EH (cell line): ENCODE results near the gene CNOT2.

ENCODE experiments used
- DNase-seq: peaks from one replicate; pipeline ENCODE4 v3.0.0-alpha.2; 2015; ENCODE audit warnings: low read depth

CNOT2 gene

DNA sequence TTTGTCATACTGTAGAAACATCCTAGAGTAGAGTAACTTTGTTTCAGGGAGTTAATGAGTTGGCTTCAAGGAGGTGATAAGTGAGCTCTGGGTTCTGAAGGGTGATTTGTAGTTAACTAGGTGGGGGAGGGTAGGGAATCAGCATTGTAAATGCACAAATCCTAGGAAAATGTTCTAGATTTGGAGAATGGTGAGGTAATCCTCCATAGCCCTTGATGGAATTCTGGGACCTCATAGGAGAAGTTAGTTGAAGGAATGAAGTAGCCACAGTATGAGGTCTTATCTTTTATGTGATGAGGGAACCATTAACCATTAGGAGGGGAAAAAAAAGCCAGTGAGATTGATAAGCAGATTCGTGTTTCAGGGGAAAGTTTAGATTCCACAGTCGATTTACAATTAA is 8.0 kb downstream of the CNOT2 start:
- no peak for DNase-seq

- no peak for DNase-seq
Measured at GRCh38 chr12:70251661-70252060, 8.4 kb downstream of the CNOT2 start.

GRCh38 chr12:70252832-70253231 is 9.6 kb downstream of the CNOT2 start:
- no peak for DNase-seq

- DNase-seq, result no peak
Measured at GRCh38 chr12:70254225-70254624, 11.0 kb downstream of the CNOT2 start.

DNA sequence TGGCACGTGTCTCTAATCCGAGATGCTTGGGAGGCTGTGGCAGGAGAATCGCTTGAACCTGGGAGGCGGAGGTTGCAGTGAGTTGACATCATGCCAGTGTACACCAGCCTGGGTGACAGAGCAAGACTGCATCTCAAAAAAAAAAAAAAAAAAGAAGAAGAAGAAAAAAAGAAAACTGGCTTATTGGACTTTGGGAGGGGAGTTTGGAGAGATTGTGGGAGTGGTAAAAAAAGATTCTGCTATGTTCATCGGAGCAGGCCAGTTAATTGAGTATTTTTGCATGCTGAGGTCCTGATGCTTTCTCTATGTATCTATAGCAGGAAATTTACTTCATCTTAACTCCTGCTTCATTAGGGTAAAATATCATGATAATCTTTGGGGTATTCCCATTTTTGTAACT is 11.6 kb downstream of the CNOT2 start:
- no peak for DNase-seq

- DNase-seq, result peak; percentile 81
Measured at GRCh38 chr12:70255311-70255710, 12.1 kb downstream of the CNOT2 start.

DNA sequence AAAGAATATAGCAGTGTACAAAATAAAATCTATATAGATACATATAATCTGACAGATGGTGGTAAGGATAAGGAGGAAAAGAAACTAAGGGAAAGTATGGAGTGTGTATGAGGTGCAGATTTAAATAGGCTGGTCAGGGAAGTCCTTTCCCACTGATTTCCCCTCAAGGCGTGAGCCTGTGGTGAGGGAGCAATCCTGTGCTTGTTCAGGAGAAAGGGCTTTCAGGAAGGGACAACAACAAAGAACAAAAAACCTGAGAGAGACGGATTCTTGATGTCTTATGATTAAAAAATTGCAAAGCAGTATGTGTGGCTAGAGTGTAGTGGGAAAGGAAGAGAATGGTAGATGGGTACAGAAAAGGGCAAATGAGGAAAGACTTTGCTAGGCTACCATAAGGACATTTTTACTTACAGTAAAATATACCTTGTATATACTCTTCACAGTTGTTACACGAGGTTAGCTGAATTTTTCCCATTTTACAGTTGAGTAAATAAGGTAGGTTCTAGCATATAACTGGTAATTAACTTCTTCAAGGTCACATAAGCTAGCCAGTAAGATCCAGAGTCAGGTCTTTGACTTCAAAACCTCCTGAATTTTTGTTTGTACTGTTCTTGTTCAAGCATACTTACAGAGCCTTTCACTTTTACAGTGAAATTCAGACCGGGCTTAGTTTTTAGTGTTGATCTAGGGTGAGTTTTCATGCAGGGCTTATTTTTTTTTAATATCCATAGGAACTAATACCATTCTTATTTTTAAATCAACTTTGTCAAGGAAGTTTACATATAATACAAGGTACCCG is 15.6 kb downstream of the CNOT2 start:
- peak; percentile 47 for DNase-seq

DNA sequence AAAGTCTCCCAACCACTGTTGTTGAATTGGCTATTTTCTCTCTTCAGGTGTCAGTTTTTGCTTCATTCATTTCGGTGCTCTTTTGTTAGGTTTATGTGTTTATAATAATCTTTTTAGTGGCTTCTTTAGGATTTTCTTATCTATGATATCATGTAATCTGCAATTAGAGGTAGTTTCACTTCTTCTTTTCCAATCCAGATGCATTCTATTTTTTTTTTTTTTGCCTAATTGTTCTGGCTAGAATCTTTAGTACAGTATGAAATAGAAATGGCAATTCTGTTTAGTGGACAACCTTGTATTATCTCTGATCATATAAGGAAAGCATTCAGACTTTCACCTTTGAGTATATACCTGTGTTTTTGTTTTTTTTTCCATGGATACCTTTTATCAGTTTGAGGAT is 17.4 kb downstream of the CNOT2 start:
- DNase-seq, result no peak

DNA sequence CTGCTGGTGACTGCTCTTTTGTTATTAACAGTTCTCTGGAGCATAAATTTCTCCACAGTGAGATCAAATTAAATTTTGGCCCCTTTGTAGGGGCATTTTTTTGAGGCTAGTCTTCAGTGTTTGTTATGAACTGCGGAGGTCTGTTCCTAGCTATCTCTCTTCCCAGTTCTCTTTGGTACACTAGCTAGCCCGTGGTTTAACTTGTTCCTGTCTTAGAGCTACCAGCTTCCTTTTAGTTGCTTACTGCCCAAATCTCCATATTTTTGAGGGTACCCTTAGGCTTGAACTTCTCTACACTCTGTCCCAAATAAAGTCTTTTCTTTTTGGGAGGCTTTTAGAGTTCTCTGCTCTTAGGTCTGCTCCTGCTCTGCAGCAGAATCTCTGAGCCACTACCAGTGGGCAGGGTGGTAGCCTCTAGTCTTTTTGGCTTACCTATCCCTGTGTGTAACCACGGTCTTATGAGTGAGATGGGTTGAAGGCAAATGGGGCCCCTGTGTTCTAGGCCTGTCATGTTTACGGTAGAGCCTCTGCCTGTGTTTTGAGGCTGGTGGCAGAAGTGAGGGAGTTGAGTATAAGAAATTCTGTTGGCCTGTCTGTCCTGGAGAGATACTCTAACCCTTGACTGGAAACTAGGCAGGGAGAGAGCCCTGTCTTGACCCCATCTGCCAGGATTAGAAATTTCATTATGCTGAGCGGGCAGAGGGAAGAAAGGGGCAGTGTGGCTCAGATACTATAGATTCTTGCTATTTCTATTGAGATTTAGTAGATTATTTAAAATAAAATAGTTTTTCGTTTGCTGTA is 21.0 kb downstream of the CNOT2 start:
- no peak for DNase-seq

- no peak for DNase-seq
Measured at GRCh38 chr12:70265132-70265531, 21.9 kb downstream of the CNOT2 start.

DNA sequence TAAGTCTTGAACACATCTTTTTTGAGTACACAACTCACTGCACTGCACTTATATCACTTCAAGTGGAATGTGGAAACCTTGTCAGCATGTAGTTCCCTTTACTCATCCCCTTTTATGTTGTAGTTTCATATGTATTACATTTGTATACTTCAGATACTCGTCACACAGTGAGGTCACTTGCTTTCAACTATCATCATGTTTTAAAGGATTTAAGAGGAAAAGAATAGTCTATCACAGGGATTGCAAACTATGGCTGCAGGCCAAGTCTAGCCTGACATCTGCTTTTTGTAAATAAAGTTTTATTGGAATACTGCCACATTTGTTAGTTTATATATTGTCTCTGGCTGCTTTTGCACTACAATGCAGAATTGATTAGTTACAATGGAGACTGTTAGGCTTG is 24.3 kb downstream of the CNOT2 start:
- DNase-seq, result peak; percentile 46

- DNase-seq, result no peak
Measured at GRCh38 chr12:70268972-70269371, 25.7 kb downstream of the CNOT2 start.

- no peak for DNase-seq
Measured at GRCh38 chr12:70270108-70270507, 26.9 kb downstream of the CNOT2 start.

- no peak for DNase-seq
Measured at GRCh38 chr12:70271025-70271424, 27.8 kb downstream of the CNOT2 start.

DNA sequence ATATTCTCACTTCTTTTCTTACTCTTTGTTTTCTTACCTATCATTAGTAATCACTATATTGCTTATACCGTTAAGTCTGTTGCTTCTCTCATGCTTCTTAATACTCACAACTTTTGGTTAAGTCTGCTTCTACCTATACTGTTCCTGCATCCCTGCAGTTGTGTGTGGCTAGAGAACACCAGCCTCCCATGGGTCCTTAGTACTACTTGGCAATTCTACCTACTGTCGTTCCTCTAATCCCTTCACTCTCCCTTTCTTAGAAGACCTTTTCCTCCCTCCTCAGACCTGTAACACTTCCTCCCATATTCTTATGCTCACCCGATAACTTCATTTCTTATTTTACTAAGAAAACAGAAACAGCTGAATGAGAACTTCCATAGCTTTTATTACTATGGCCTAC is 29.3 kb downstream of the CNOT2 start:
- no peak for DNase-seq

DNA sequence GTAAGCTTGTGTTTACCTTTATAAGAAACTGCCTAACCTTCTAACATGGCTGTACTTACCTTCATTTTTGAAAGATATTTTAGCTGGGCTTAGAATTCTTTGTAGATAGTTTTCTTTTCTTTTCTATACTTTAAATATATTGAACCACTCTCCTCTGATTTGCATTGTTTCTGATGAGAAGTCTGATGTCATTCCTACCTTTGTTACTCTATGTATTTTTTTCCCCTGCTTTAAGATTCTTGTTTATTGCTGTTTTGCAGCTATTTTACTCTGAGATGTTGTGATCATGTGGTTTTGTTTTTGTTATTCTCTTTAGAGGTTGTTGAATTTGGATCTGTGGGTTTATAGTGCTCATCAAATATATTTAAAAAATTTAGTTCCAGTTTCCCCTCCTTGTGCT is 31.8 kb downstream of the CNOT2 start:
- no peak for DNase-seq

GRCh38 chr12:70277973-70278372 is 34.7 kb downstream of the CNOT2 start:
- no peak for DNase-seq

DNA sequence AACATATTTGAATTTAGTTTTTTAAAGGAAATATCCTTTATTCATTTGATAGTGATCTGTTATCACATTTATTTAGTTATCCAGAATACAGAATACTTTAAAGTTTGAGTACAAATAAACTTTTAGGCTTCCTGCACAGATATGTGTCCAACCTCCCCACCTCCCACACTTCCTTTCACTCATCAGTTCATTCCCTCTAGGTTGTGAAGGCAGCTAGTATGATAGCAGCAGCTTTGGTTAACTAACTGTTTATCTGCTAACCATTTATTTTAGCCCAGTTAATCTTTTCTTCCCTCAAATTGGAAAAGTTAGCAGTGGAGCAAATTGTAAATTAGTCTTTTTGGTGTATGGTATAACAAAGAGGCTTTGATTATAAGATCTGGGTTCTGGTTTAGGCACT is 35.7 kb downstream of the CNOT2 start:
- DNase-seq, result no peak

- DNase-seq, result no peak
Measured at GRCh38 chr12:70283232-70283631, 40.0 kb downstream of the CNOT2 start.

DNA sequence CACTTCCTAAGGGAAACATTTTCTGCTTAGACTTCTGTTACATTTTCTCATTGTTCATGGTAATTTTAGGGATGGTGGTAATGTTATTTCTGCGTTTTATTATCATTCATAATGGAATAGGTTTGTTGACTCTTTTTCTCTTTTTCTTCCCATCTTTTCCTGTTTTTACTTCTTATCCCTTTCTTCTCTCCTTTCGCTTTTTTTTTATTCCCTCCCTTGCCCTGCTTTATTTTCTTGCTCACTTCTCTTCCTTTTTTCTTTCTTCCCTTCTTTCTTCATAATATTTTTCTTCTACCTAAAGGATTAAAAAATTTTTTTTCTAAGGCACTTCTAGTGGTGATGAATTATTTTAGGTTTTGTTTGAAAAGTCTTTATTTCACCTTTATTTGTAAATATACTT is 45.6 kb downstream of the CNOT2 start:
- DNase-seq, result no peak

GRCh38 chr12:70290116-70290515 is 46.9 kb downstream of the CNOT2 start:
- DNase-seq, result peak; percentile 27

- no peak for DNase-seq
Measured at GRCh38 chr12:70292017-70292776, 49.0 kb downstream of the CNOT2 start.
